ENCODE results near the gene ZNF414. TPM values are rescaled to one million over a fixed set of nuclear protein-coding genes. Genes with fewer than 3 reads are reported as not detected.

Gene ZNF414
- total RNA-seq, 1 donor from 2014 or later: 27.2 TPM

DNA sequence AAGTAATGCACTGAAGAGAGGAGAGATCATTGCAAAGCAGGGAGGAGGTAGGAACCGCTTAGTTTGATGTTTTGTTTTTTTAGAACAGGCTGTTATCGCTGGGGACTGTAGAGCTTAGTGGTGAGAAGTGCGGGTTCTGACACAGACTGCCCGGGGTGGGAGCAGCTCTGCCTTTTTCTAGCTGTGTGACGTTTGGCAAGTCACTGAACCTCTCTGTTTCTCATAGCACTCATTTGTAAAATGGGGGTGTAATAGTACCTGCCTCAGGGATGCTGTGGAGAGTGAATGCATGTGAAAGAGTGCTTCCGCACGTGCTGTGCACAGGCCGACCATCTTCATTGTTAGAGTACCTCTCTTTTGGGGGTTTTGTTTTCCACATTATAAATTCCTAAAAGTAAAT, 30.8 kb downstream of the ZNF414 start:
- Mint-ChIP-seq H3K36me3 (ENCODE audit: unreplicated experiment) (peaks cover 11% of the 10 kb centered on the region), H3K9me3 (ENCODE audit: unreplicated experiment) (peaks cover 14% of the 10 kb centered on the region)

GRCh38 chr19:8482696-8483095, 31.3 kb downstream of the ZNF414 start:
- Mint-ChIP-seq H3K4me1 (ENCODE audit: low read depth, unreplicated experiment) (peaks cover 8% of the 10 kb centered on the region), H3K9me3 (ENCODE audit: unreplicated experiment) (peaks cover 15% of the 10 kb centered on the region), H3K27ac (ENCODE audit: unreplicated experiment) (no peak overlapping the region), H3K36me3 (ENCODE audit: unreplicated experiment) (peaks cover 7% of the 10 kb centered on the region), H3K27me3 (ENCODE audit: unreplicated experiment) (peaks cover 7% of the 10 kb centered on the region), H3K4me3 (ENCODE audit: unreplicated experiment) (peak overlapping the region; percentile 24)
- DNase-seq: no peak
- TF ChIP-seq, protein P1, sequence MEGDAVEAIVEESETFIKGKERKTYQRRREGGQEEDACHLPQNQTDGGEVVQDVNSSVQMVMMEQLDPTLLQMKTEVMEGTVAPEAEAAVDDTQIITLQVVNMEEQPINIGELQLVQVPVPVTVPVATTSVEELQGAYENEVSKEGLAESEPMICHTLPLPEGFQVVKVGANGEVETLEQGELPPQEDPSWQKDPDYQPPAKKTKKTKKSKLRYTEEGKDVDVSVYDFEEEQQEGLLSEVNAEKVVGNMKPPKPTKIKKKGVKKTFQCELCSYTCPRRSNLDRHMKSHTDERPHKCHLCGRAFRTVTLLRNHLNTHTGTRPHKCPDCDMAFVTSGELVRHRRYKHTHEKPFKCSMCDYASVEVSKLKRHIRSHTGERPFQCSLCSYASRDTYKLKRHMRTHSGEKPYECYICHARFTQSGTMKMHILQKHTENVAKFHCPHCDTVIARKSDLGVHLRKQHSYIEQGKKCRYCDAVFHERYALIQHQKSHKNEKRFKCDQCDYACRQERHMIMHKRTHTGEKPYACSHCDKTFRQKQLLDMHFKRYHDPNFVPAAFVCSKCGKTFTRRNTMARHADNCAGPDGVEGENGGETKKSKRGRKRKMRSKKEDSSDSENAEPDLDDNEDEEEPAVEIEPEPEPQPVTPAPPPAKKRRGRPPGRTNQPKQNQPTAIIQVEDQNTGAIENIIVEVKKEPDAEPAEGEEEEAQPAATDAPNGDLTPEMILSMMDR (IDR thresholded peaks at IDR 0.05; ENCODE audit: partially characterized antibody, unreplicated experiment): no peak

More for the DNA sequence above, 30.8 kb downstream of the ZNF414 start:
- Mint-ChIP-seq H3K27ac (ENCODE audit: unreplicated experiment) (no peak overlapping the region), H3K4me1 (ENCODE audit: low read depth, unreplicated experiment) (peaks cover 5% of the 10 kb centered on the region), H3K4me3 (ENCODE audit: unreplicated experiment) (peak overlapping the region; percentile 24), H3K27me3 (ENCODE audit: unreplicated experiment) (peaks cover 5% of the 10 kb centered on the region)
- no peak for DNase-seq
- TF ChIP-seq, protein P1 (IDR thresholded peaks at IDR 0.05; ENCODE audit: partially characterized antibody, unreplicated experiment): no peak

- TF ChIP-seq, protein P1 (IDR thresholded peaks at IDR 0.05; ENCODE audit: partially characterized antibody, unreplicated experiment): no peak
- H3K36me3 Mint-ChIP-seq (ENCODE audit: unreplicated experiment): peaks cover 5% of the 10 kb centered on the region
- peaks cover 5% of the 10 kb centered on the region for H3K27me3 Mint-ChIP-seq (ENCODE audit: unreplicated experiment)
- no peak for DNase-seq
- peaks cover 14% of the 10 kb centered on the region for H3K9me3 Mint-ChIP-seq (ENCODE audit: unreplicated experiment)
- H3K4me1 Mint-ChIP-seq (ENCODE audit: low read depth, unreplicated experiment): peaks cover 8% of the 10 kb centered on the region
- no peak overlapping the region for H3K27ac Mint-ChIP-seq (ENCODE audit: unreplicated experiment)
- no peak overlapping the region for H3K4me3 Mint-ChIP-seq (ENCODE audit: unreplicated experiment)
These were observed 32.4 kb downstream of the ZNF414 start for GRCh38 chr19:8481616-8482015.

GRCh38 chr19:8481201-8481600, 32.8 kb downstream of the ZNF414 start:
- TF ChIP-seq, protein P1 (IDR thresholded peaks at IDR 0.05; ENCODE audit: partially characterized antibody, unreplicated experiment): no peak
- H3K9me3 Mint-ChIP-seq (ENCODE audit: unreplicated experiment): peaks cover 14% of the 10 kb centered on the region
- H3K27me3 Mint-ChIP-seq (ENCODE audit: unreplicated experiment): peaks cover 5% of the 10 kb centered on the region
- peak overlapping the region; percentile 38 for H3K27ac Mint-ChIP-seq (ENCODE audit: unreplicated experiment)
- H3K4me3 Mint-ChIP-seq (ENCODE audit: unreplicated experiment): no peak overlapping the region
- H3K36me3 Mint-ChIP-seq (ENCODE audit: unreplicated experiment): peaks cover 5% of the 10 kb centered on the region
- DNase-seq: no peak
- peaks cover 8% of the 10 kb centered on the region for H3K4me1 Mint-ChIP-seq (ENCODE audit: low read depth, unreplicated experiment)

DNA sequence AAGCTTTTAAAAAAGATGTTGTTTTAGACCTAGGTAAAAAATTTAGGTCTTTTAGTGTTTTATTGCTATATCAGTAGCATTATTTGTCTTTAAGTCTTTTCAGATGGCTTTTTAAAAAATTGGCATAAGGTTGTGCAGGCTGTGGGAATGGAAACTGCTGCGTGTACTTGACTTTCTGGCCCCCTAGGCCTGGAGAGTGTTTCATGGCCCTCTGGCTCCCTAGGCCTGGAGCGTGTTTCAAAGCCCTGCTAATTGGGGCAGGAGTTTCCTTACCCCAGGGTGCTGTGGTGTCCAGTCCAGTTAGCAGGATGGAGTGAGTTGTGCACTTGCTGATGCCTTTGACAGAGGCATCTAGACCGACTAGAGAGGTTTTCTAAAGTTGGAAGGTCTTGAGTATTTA, 35.4 kb downstream of the ZNF414 start:
- Mint-ChIP-seq H3K4me3 (ENCODE audit: unreplicated experiment) (no peak overlapping the region), H3K9me3 (ENCODE audit: unreplicated experiment) (peaks cover 12% of the 10 kb centered on the region), H3K27me3 (ENCODE audit: unreplicated experiment) (peaks cover 7% of the 10 kb centered on the region), H3K4me1 (ENCODE audit: low read depth, unreplicated experiment) (peaks cover 8% of the 10 kb centered on the region), H3K27ac (ENCODE audit: unreplicated experiment) (no peak overlapping the region), H3K36me3 (ENCODE audit: unreplicated experiment) (peaks cover 5% of the 10 kb centered on the region)
- TF ChIP-seq, protein P1 (IDR thresholded peaks at IDR 0.05; ENCODE audit: partially characterized antibody, unreplicated experiment): no peak
- DNase-seq: no peak

Data from glutamatergic neuron (in vitro differentiated cells).